IMR-90 (cell line): ENCODE measurements around the gene ATG7. TPM values are rescaled to one million over a fixed set of nuclear protein-coding genes. Genes with fewer than 3 reads are reported as not detected.

ENCODE experiments used
- ATAC-seq: fragments of 200-7000 bp; cut with Tn5 transposase; 2 replicates; pipeline ENCODE4 v1.9.1; 2020; ENCODE audit warnings: low read depth, mild to moderate bottlenecking, moderate library complexity
- BruUV-seq: library from RNA; stranded (reverse); fragments of 400-500 nt; replicated peaks from 2 replicates; lab custom pipeline; 2021; lab: Mats Ljungman, UMichigan
- CTCF ChIA-PET: fragments of 300-600 bp; formaldehyde crosslinking; extraction: SDS; loops from one replicate; lab custom pipeline; 2021; ENCODE audit warnings: antibody characterized with exemption; lab: Yijun Ruan, JAX
- POLR2A ChIA-PET: fragments of 300-600 bp; sonication (Branson Sonifier 250); formaldehyde crosslinking; loops from one replicate; lab custom pipeline; 2022; ENCODE audit warnings: antibody characterized with exemption; ENCODE audit not compliant: unreplicated experiment; lab: Charles Lee
- DNase-seq: peaks from one replicate; pipeline ENCODE4 v3.0.0; 2013
- H2AFZ ChIP-seq: replicated peaks from 2 replicates; pipeline ENCODE3; 2013; ENCODE audit warnings: low read length, mild to moderate bottlenecking; ENCODE audit not compliant: poor library complexity
- H2AK5ac ChIP-seq: 2 replicates; pipeline ENCODE4 v1.6.1; 2013; ENCODE audit warnings: low read depth, low read length, inconsistent platforms
- H2AK9ac ChIP-seq: replicated peaks from 2 replicates; pipeline ENCODE3; 2013; ENCODE audit warnings: mild to moderate bottlenecking, low read depth, low read length, moderate library complexity; ENCODE audit not compliant: poor library complexity
- H2BK120ac ChIP-seq: 2 replicates; pipeline ENCODE4 v1.6.1; 2013; ENCODE audit warnings: low read depth, low read length, inconsistent platforms
- H2BK15ac ChIP-seq: 3 replicates; pipeline ENCODE4 v1.6.1; 2013; ENCODE audit warnings: low read depth, low read length, inconsistent platforms
- H2BK20ac ChIP-seq: 2 replicates; pipeline ENCODE4 v1.6.1; 2013; ENCODE audit warnings: low read depth, mild to moderate bottlenecking, inconsistent platforms, low read length, moderate library complexity
- H2BK5ac ChIP-seq: 2 replicates; pipeline ENCODE4 v1.6.1; 2013; ENCODE audit warnings: mild to moderate bottlenecking, low read depth, low read length, inconsistent platforms; ENCODE audit not compliant: poor library complexity, severe bottlenecking
- H3K14ac ChIP-seq: replicated peaks from 2 replicates; pipeline ENCODE4 v1.6.1; 2013; ENCODE audit warnings: low read depth, low read length, inconsistent platforms
- H3K18ac ChIP-seq: 2 replicates; pipeline ENCODE4 v1.6.1; 2013; ENCODE audit warnings: low read depth, low read length, control low read depth
- H3K23ac ChIP-seq: 2 replicates; pipeline ENCODE4 v1.6.1; 2013; ENCODE audit warnings: low read depth, low read length, inconsistent platforms
- H3K27ac ChIP-seq: 2 replicates; pipeline ENCODE4 v1.5.1; 2013; ENCODE audit warnings: mild to moderate bottlenecking, control low read depth, low read length; ENCODE audit not compliant: insufficient read depth
- H3K27me3 ChIP-seq: 2 replicates; pipeline ENCODE4 v1.6.1; 2013; ENCODE audit warnings: low read length; ENCODE audit not compliant: control insufficient read depth, insufficient read depth
- H3K36me3 ChIP-seq: 2 replicates; pipeline ENCODE4 v1.6.1; 2013; ENCODE audit warnings: low read length, mixed read lengths; ENCODE audit not compliant: control insufficient read depth, insufficient read depth
- H3K4ac ChIP-seq: 2 replicates; pipeline ENCODE4 v1.6.1; 2013; ENCODE audit warnings: low read depth, low read length, inconsistent platforms
- H3K4me1 ChIP-seq: 2 replicates; pipeline ENCODE4 v1.6.1; 2013; ENCODE audit warnings: low read length, mixed read lengths; ENCODE audit not compliant: control insufficient read depth, insufficient read depth
- H3K4me2 ChIP-seq: 2 replicates; pipeline ENCODE4 v1.6.1; 2013; ENCODE audit warnings: low read depth, mild to moderate bottlenecking, control low read depth, low read length, moderate library complexity
- H3K4me3 ChIP-seq: 2 replicates; pipeline ENCODE4 v1.5.1; 2013; ENCODE audit warnings: low read depth, mild to moderate bottlenecking, control low read depth, low read length, moderate library complexity; ENCODE audit not compliant: insufficient read depth
- H3K56ac ChIP-seq: 2 replicates; pipeline ENCODE4 v1.6.1; 2013; ENCODE audit warnings: low read length, inconsistent platforms; ENCODE audit not compliant: insufficient read depth; ENCODE audit errors: extremely low read depth
- H3K79me1 ChIP-seq, 2 experiments: 2 replicates each; pipeline ENCODE4 v1.6.1; 2013; ENCODE audit warnings: low read length in 2 of 2, inconsistent platforms in 1 of 2, low read depth in 1 of 2
- H3K9ac ChIP-seq: 2 replicates; pipeline ENCODE4 v1.6.1; 2013; ENCODE audit warnings: low read depth, low read length, control low read depth
- H3K9me1 ChIP-seq: 2 replicates; pipeline ENCODE4 v1.6.1; 2013; ENCODE audit warnings: low read length, inconsistent platforms; ENCODE audit not compliant: insufficient read depth
- H3K9me3 ChIP-seq: 2 replicates; pipeline ENCODE4 v1.6.1; 2013; ENCODE audit warnings: low read length; ENCODE audit not compliant: control insufficient read depth, insufficient read depth
- H4K20me1 ChIP-seq: 2 replicates; pipeline ENCODE4 v1.6.1; 2013; ENCODE audit warnings: low read length, inconsistent platforms; ENCODE audit not compliant: insufficient read depth
- H4K5ac ChIP-seq: 2 replicates; pipeline ENCODE4 v1.6.1; 2013; ENCODE audit warnings: mild to moderate bottlenecking, low read depth, low read length, control low read depth
- H4K8ac ChIP-seq, 2 experiments: 2 replicates each; pipeline ENCODE4 v1.6.1; 2013; ENCODE audit warnings: low read depth in 2 of 2, low read length in 2 of 2, control low read depth in 1 of 2, inconsistent platforms in 1 of 2
- H4K91ac ChIP-seq: 2 replicates; pipeline ENCODE4 v1.6.1; 2013; ENCODE audit warnings: low read depth, low read length, inconsistent platforms; ENCODE audit not compliant: insufficient read depth
- BHLHE40 ChIP-seq: fragments of 150-350 bp; IDR thresholded peaks from 2 replicates; pipeline ENCODE4 v1.6.1; 2016; ENCODE audit warnings: mild to moderate bottlenecking, low read depth, low read length
- CEBPB ChIP-seq: IDR thresholded peaks from 2 replicates; pipeline ENCODE4 v1.6.1; 2012; ENCODE audit warnings: low read depth, low read length, improper control_type of control experiment
- CHD1 ChIP-seq: IDR thresholded peaks from 2 replicates; pipeline ENCODE4 v1.6.1; 2012; ENCODE audit warnings: low read depth, low read length, improper control_type of control experiment
- FOS ChIP-seq: fragments of 150-350 bp; IDR thresholded peaks from 2 replicates; pipeline ENCODE4 v1.6.1; 2016; ENCODE audit warnings: low read depth, low read length
- MAFK ChIP-seq: IDR thresholded peaks from 2 replicates; pipeline ENCODE4 v1.6.1; 2012; ENCODE audit warnings: low read depth, low read length, improper control_type of control experiment
- MAZ ChIP-seq: IDR thresholded peaks from 2 replicates; pipeline ENCODE4 v1.6.1; 2012; ENCODE audit warnings: low read depth, mild to moderate bottlenecking, low read length, improper control_type of control experiment, moderate library complexity, borderline replicate concordance
- MXI1 ChIP-seq: IDR thresholded peaks from 2 replicates; pipeline ENCODE4 v1.6.1; 2012; ENCODE audit warnings: low read depth, mild to moderate bottlenecking, low read length, moderate library complexity, borderline replicate concordance
- POLR2A ChIP-seq: IDR thresholded peaks from 2 replicates; pipeline ENCODE4 v1.6.1; 2012; ENCODE audit warnings: mild to moderate bottlenecking, low read depth, low read length
- RAD21 ChIP-seq: IDR thresholded peaks from 2 replicates; pipeline ENCODE4 v1.6.1; 2012; ENCODE audit warnings: low read length, improper control_type of control experiment
- RFX5 ChIP-seq: IDR thresholded peaks from 2 replicates; pipeline ENCODE4 v1.8.0; 2012; ENCODE audit warnings: low read depth, mild to moderate bottlenecking, low read length, moderate library complexity
- SMC3 ChIP-seq: fragments of 150-350 bp; IDR thresholded peaks from 2 replicates; pipeline ENCODE4 v1.6.1; 2016; ENCODE audit warnings: low read depth, mild to moderate bottlenecking, antibody characterized with exemption, low read length, moderate library complexity
- USF2 ChIP-seq: fragments of 150-350 bp; IDR thresholded peaks from 2 replicates; pipeline ENCODE4 v1.6.1; 2017; ENCODE audit warnings: mild to moderate bottlenecking, antibody characterized with exemption, low read length, low read depth
- WGBS, 2 experiments: methylation state at CpG; one replicate each; pipeline versions ENCODE4 v1.1.5 to v1.1.7; 2013; ENCODE audit warnings: missing lambda C conversion rate in 2 of 2; ENCODE audit not compliant: insufficient read length in 1 of 2; ENCODE audit errors: extremely low coverage in 2 of 2; 5-methylcytosine and 5-hydroxymethylcytosine counted together
- dilution Hi-C: fragments of 300-500 bp; cut with HindIII; formaldehyde crosslinking; loops from one replicate; pipeline ENCODE4 v1.14.3; 2018; ENCODE audit warnings: low sequenced_read_pairs; ENCODE audit not compliant: unreplicated experiment
- in situ Hi-C: fragments of 300-500 bp; cut with MboI; formaldehyde crosslinking; loops from 3 replicates; pipeline ENCODE4 v1.14.3; 2019; ENCODE audit warnings: low sequenced_read_pairs, inconsistent platforms, mixed read lengths
- intact Hi-C: fragments of 100-400 bp; cut with micrococcal nuclease; formaldehyde crosslinking; loops from 2 replicates; pipeline ENCODE4 v1.10.0; 2022
- polyA plus RNA-seq, 3 experiments: library from polyadenylated mRNA; depleted of rRNA; stranded (reverse); fragments of >200 nt; gene quantifications; 2 replicates each; pipeline ENCODE4 v1.2.3, GENCODE V29; 2012; ENCODE audit warnings: low replicate concordance in 1 of 3
- total RNA-seq: library from RNA; depleted of rRNA; stranded (reverse); fragments of >200 nt; gene quantifications from 2 replicates; pipeline ENCODE4 v1.2.3, GENCODE V29; 2012

The ATG7 gene
- total and polyA plus RNA-seq, 2 of the 4 experiments (the other 2 are of a cell fraction) = 15.6 to 51.4 TPM

GRCh38 chr3:11285471-11285870 lies 13.3 kb downstream of the ATG7 start:
- BruUV-seq = no TSS peak
- Histone ChIP-seq H3K4ac (peak overlapping the region; percentile 59; the same call in 1 of the 2 replicates), H3K56ac (no peak overlapping the region), H2AK5ac (peak overlapping the region; percentile 59), H2BK120ac (0 out of 2 replicates have a peak overlapping the region, but pooled peaks have one; percentile 11), H4K8ac (0 out of 4 replicates have a peak overlapping the region, but pooled peaks of 1 of the 2 experiments have one; percentile 50), H2BK15ac (peak overlapping the region; percentile 36; the same call in 1 of the 3 replicates), H3K18ac (no peak overlapping the region), H2AK9ac (no peak overlapping the region), H4K5ac (no peak overlapping the region), H3K4me2 (no peak overlapping the region), H3K9me1 (peaks cover 37% of the 10 kb centered on the region), H3K36me3 (peaks cover 2% of the 10 kb centered on the region; the same call in 1 of the 2 replicates), H3K23ac (0 out of 2 replicates have a peak overlapping the region, but pooled peaks have one; percentile 29), H2BK5ac (peak overlapping the region; percentile 22), H3K79me1 (peaks cover 43 to 60% of the 10 kb centered on the region in 2 experiments), H2BK20ac (no peak overlapping the region), H3K27me3 (no peaks in the 10 kb centered on the region), H3K4me3 (no peak overlapping the region), H3K27ac (no peak overlapping the region), H3K14ac (no peak overlapping the region), H3K9me3 (no peaks in the 10 kb centered on the region), H3K4me1 (peaks cover 34% of the 10 kb centered on the region), H4K91ac (no peak overlapping the region; the same call in 1 of the 2 replicates), H3K9ac (no peak overlapping the region), H4K20me1 (no peaks in the 10 kb centered on the region; the same call in 1 of the 2 replicates), H2AFZ (no peak overlapping the region)
- dilution Hi-C loops (no loop called here), intact Hi-C loops (no loop called here), in situ Hi-C loops (no loop called here)
- DNase-seq (no peak), ATAC-seq (no peak)
- no CpG with 5 or more reads among the region's 2 CpGs for WGBS, 2 experiments
- no peak for TF ChIP-seq USF2
- no peak for TF ChIP-seq SMC3
- TF ChIP-seq CEBPB = no peak
- TF ChIP-seq POLR2A = no peak
- TF ChIP-seq MXI1 = no peak
- TF ChIP-seq BHLHE40 = no peak
- TF ChIP-seq CHD1 = no peak
- TF ChIP-seq RAD21 = no peak
- no peak for TF ChIP-seq MAFK
- no peak for TF ChIP-seq MAZ
- no peak for TF ChIP-seq RFX5
- no peak for TF ChIP-seq FOS
- CTCF ChIA-PET = no interaction called here
- POLR2A ChIA-PET = interaction anchor here (0.7 kb wide), 1 partner anchor 188 kb away, joined by 30 read pairs; no protein-coding TSS in a partner anchor
